C1 segment of cervical spinal cord (tissue), 14 donors: ENCODE data around the gene SEMA4D.

Experiments
- DNase-seq, 14 donors: peaks; one replicate each; lab custom pipeline; 2025; lab: John Stamatoyannopoulos, UW

The SEMA4D gene

GRCh38 chr9:89529243-89530035 is 31.5 kb upstream of the SEMA4D start:
- no peak for DNase-seq

GRCh38 chr9:89528540-89528939 is 30.6 kb upstream of the SEMA4D start:
- DNase-seq: no peak

- no peak for DNase-seq
These were observed 30.2 kb upstream of the SEMA4D start for GRCh38 chr9:89528131-89528530.

GRCh38 chr9:89527084-89527483 is 29.2 kb upstream of the SEMA4D start:
- DNase-seq: peak in 4 of 14 donors; percentile 34 to 62 (median 42)

- DNase-seq: no peak
These were observed 28.8 kb upstream of the SEMA4D start for GRCh38 chr9:89526667-89527066.

GRCh38 chr9:89525446-89526374 is 27.8 kb upstream of the SEMA4D start:
- no peak for DNase-seq

GRCh38 chr9:89524963-89525362 is 27.1 kb upstream of the SEMA4D start:
- DNase-seq: no peak

GRCh38 chr9:89523948-89524347 is 26.0 kb upstream of the SEMA4D start:
- no peak for DNase-seq

- no peak for DNase-seq
These were observed 25.0 kb upstream of the SEMA4D start for GRCh38 chr9:89522959-89523285.

GRCh38 chr9:89522261-89522958 is 24.5 kb upstream of the SEMA4D start:
- DNase-seq: peak in 2 of 14 donors; percentile 3 to 27

- no peak for DNase-seq
These were observed 21.5 kb upstream of the SEMA4D start for GRCh38 chr9:89519366-89519805.

GRCh38 chr9:89518466-89519365 is 20.8 kb upstream of the SEMA4D start:
- DNase-seq: no peak

GRCh38 chr9:89515416-89515815 is 17.5 kb upstream of the SEMA4D start:
- peak in 2 of 14 donors; percentile 42 to 90 for DNase-seq

- DNase-seq: peak in 1 of 14 donors; percentile 43
These were observed 17.0 kb upstream of the SEMA4D start for GRCh38 chr9:89514956-89515355.

- DNase-seq: peak in 1 of 14 donors; percentile 34
These were observed 16.4 kb upstream of the SEMA4D start for GRCh38 chr9:89514337-89514736.

GRCh38 chr9:89513837-89514236 is 15.9 kb upstream of the SEMA4D start:
- DNase-seq: peak in 1 of 14 donors; percentile 88

- DNase-seq: no peak
These were observed 14.5 kb upstream of the SEMA4D start for GRCh38 chr9:89512382-89512781.

- no peak for DNase-seq
These were observed 11.2 kb upstream of the SEMA4D start for GRCh38 chr9:89508951-89509615.

GRCh38 chr9:89505911-89506310 is 8.0 kb upstream of the SEMA4D start:
- DNase-seq: peak in 1 of 14 donors; percentile 67

GRCh38 chr9:89505048-89505447 is 7.1 kb upstream of the SEMA4D start:
- no peak for DNase-seq
